ENCODE data around the gene WWTR1.

WWTR1 gene

GRCh38 chr3:149655826-149656574 lies 1.8 kb downstream of the WWTR1 start:
- no peak for DNase-seq (ENCODE audit: low read depth)

- DNase-seq (ENCODE audit: low read depth), result no peak
These were observed 3.6 kb downstream of the WWTR1 start for GRCh38 chr3:149654188-149654601.

GRCh38 chr3:149653564-149653963 lies 4.3 kb downstream of the WWTR1 start:
- no peak for DNase-seq (ENCODE audit: low read depth)

GRCh38 chr3:149653136-149653535 lies 4.7 kb downstream of the WWTR1 start:
- no peak for DNase-seq (ENCODE audit: low read depth)

GRCh38 chr3:149650828-149651227 lies 7.0 kb downstream of the WWTR1 start:
- no peak for DNase-seq (ENCODE audit: low read depth)

- DNase-seq (ENCODE audit: low read depth), result no peak
These were observed 9.3 kb downstream of the WWTR1 start for GRCh38 chr3:149648525-149648924.

GRCh38 chr3:149647812-149648211 lies 10.0 kb downstream of the WWTR1 start:
- DNase-seq (ENCODE audit: low read depth), result no peak

GRCh38 chr3:149647285-149647684 lies 10.5 kb downstream of the WWTR1 start:
- DNase-seq (ENCODE audit: low read depth), result no peak

GRCh38 chr3:149646181-149646766 lies 11.6 kb downstream of the WWTR1 start:
- no peak for DNase-seq (ENCODE audit: low read depth)

GRCh38 chr3:149643963-149644362 lies 13.9 kb downstream of the WWTR1 start:
- DNase-seq (ENCODE audit: low read depth), result no peak

- no peak for DNase-seq (ENCODE audit: low read depth)
These were observed 14.4 kb downstream of the WWTR1 start for GRCh38 chr3:149643482-149643798.

GRCh38 chr3:149640976-149641728 lies 16.7 kb downstream of the WWTR1 start:
- DNase-seq (ENCODE audit: low read depth), result no peak

GRCh38 chr3:149639093-149639486 lies 18.7 kb downstream of the WWTR1 start:
- DNase-seq (ENCODE audit: low read depth), result no peak

- DNase-seq (ENCODE audit: low read depth), result no peak
These were observed 19.4 kb downstream of the WWTR1 start for GRCh38 chr3:149638228-149639092.

- no peak for DNase-seq (ENCODE audit: low read depth)
These were observed 22.4 kb downstream of the WWTR1 start for GRCh38 chr3:149635396-149635795.

- DNase-seq (ENCODE audit: low read depth), result no peak
These were observed 23.3 kb downstream of the WWTR1 start for GRCh38 chr3:149634573-149634972.

- DNase-seq (ENCODE audit: low read depth), result no peak
These were observed 23.8 kb downstream of the WWTR1 start for GRCh38 chr3:149634072-149634471.

- DNase-seq (ENCODE audit: low read depth), result no peak
These were observed 25.6 kb downstream of the WWTR1 start for GRCh38 chr3:149632225-149632624.

- DNase-seq (ENCODE audit: low read depth), result no peak
These were observed 27.0 kb downstream of the WWTR1 start for GRCh38 chr3:149630806-149631205.

GRCh38 chr3:149628957-149629670 lies 28.7 kb downstream of the WWTR1 start:
- no peak for DNase-seq (ENCODE audit: low read depth)

GRCh38 chr3:149626671-149627070 lies 31.2 kb downstream of the WWTR1 start:
- DNase-seq (ENCODE audit: low read depth), result no peak

- no peak for DNase-seq (ENCODE audit: low read depth)
These were observed 32.0 kb downstream of the WWTR1 start for GRCh38 chr3:149625795-149626194.

Data from T follicular helper cell (primary cell).